Measurements from ENCODE around the gene LIMA1. TPM values are rescaled to one million over a fixed set of nuclear protein-coding genes. Genes with fewer than 3 reads are reported as not detected.
"Not testable (repeated sequence)": the region's sequence is repeated elsewhere in the genome, so short reads cannot be mapped to it uniquely, and the experiment has no call there.

The LIMA1 gene
- total RNA-seq, 1 donor from 2014 or later = 17.1 TPM

- H3K36me3 ChIP-seq = no peaks in the 10 kb centered on the region
- H3K4me3 ChIP-seq = no peak overlapping the region
- TF ChIP-seq CTCF (IDR thresholded peaks at IDR 0.05; ENCODE audit: borderline replicate concordance) = no peak
- intact Hi-C loops (cut with micrococcal nuclease) = no loop called here
- no peaks in the 10 kb centered on the region for H3K4me1 ChIP-seq
- no peak overlapping the region for H3K27ac ChIP-seq (replicated peaks)
- H3K27me3 ChIP-seq (ENCODE audit: low read depth) = no peaks in the 10 kb centered on the region
- no peaks in the 10 kb centered on the region for H3K9me3 ChIP-seq (replicated peaks)
- DNase-seq = no peak
Observed at GRCh38 chr12:50309950-50310349, 26.6 kb upstream of the LIMA1 start.

- Histone ChIP-seq H3K27me3 (ENCODE audit: low read depth) (no peaks in the 10 kb centered on the region), H3K9me3 (replicated peaks) (no peaks in the 10 kb centered on the region), H3K36me3 (no peaks in the 10 kb centered on the region), H3K4me3 (no peak overlapping the region), H3K27ac (replicated peaks) (no peak overlapping the region), H3K4me1 (peaks cover 6% of the 10 kb centered on the region)
- no peak for DNase-seq
- intact Hi-C loops (cut with micrococcal nuclease) = no loop called here
- TF ChIP-seq CTCF (IDR thresholded peaks at IDR 0.05; ENCODE audit: borderline replicate concordance) = no peak
Observed at GRCh38 chr12:50302686-50303085, 19.4 kb upstream of the LIMA1 start.

- TF ChIP-seq CTCF (IDR thresholded peaks at IDR 0.05; ENCODE audit: borderline replicate concordance) = no peak
- H3K27me3 ChIP-seq (ENCODE audit: low read depth) = no peaks in the 10 kb centered on the region
- no peak for DNase-seq
- H3K4me1 ChIP-seq = peaks cover 19% of the 10 kb centered on the region
- no peaks in the 10 kb centered on the region for H3K9me3 ChIP-seq (replicated peaks)
- H3K27ac ChIP-seq (replicated peaks) = peak overlapping the region; percentile 67
- intact Hi-C loops (cut with micrococcal nuclease) = no loop called here
- H3K4me3 ChIP-seq = no peak overlapping the region
- H3K36me3 ChIP-seq = peaks cover 5% of the 10 kb centered on the region
Observed at GRCh38 chr12:50297996-50298395, 14.7 kb upstream of the LIMA1 start.

GRCh38 chr12:50297027-50297426 is 13.7 kb upstream of the LIMA1 start:
- no peak for DNase-seq
- intact Hi-C loops (cut with micrococcal nuclease) = no loop called here
- peak overlapping the region; percentile 67 for H3K27ac ChIP-seq (replicated peaks)
- peaks cover 4% of the 10 kb centered on the region for H3K9me3 ChIP-seq (replicated peaks)
- no peak overlapping the region for H3K4me3 ChIP-seq
- H3K4me1 ChIP-seq = peaks cover 19% of the 10 kb centered on the region
- peaks cover 5% of the 10 kb centered on the region for H3K36me3 ChIP-seq
- no peak for TF ChIP-seq CTCF (IDR thresholded peaks at IDR 0.05; ENCODE audit: borderline replicate concordance)
- no peaks in the 10 kb centered on the region for H3K27me3 ChIP-seq (ENCODE audit: low read depth)

GRCh38 chr12:50296554-50296953 is 13.2 kb upstream of the LIMA1 start:
- Histone ChIP-seq H3K36me3 (peaks cover 5% of the 10 kb centered on the region), H3K4me1 (peaks cover 19% of the 10 kb centered on the region), H3K27ac (replicated peaks) (peak overlapping the region; percentile 67), H3K4me3 (no peak overlapping the region), H3K27me3 (ENCODE audit: low read depth) (no peaks in the 10 kb centered on the region), H3K9me3 (replicated peaks) (peaks cover 8% of the 10 kb centered on the region)
- intact Hi-C loops (cut with micrococcal nuclease) = no loop called here
- DNase-seq = no peak
- no peak for TF ChIP-seq CTCF (IDR thresholded peaks at IDR 0.05; ENCODE audit: borderline replicate concordance)

- Histone ChIP-seq H3K4me1 (peaks cover 9% of the 10 kb centered on the region), H3K9me3 (replicated peaks) (peaks cover 15% of the 10 kb centered on the region), H3K4me3 (no peak overlapping the region), H3K27me3 (ENCODE audit: low read depth) (no peaks in the 10 kb centered on the region), H3K36me3 (peaks cover 5% of the 10 kb centered on the region), H3K27ac (replicated peaks) (no peak overlapping the region)
- no peak for DNase-seq
- TF ChIP-seq CTCF (IDR thresholded peaks at IDR 0.05; ENCODE audit: borderline replicate concordance) = no peak
- intact Hi-C loops (cut with micrococcal nuclease) = no loop called here
Observed at GRCh38 chr12:50291377-50291776, 8.1 kb upstream of the LIMA1 start.

- H3K27me3 ChIP-seq (ENCODE audit: low read depth); intact Hi-C loops (cut with micrococcal nuclease); H3K27ac ChIP-seq (replicated peaks); H3K4me1 ChIP-seq; DNase-seq; H3K4me3 ChIP-seq; H3K36me3 ChIP-seq: not testable (repeated sequence)
- peaks cover 15% of the 10 kb centered on the region for H3K9me3 ChIP-seq (replicated peaks)
Observed at GRCh38 chr12:50290692-50291091, 7.4 kb upstream of the LIMA1 start.
